ENCODE results near the gene MRPL41. TPM values are rescaled to one million over a fixed set of nuclear protein-coding genes. Genes with fewer than 3 reads are reported as not detected.
"Not testable (repeated sequence)": the region's sequence is repeated elsewhere in the genome, so short reads cannot be mapped to it uniquely, and the experiment has no call there.

Gene MRPL41
- total RNA-seq, 4 donors from 2014 or later, result 8.6 to 47.9 (median 30.5) TPM

GRCh38 chr9:137535120-137535428 lies 16.6 kb upstream of the MRPL41 start:
- no peak for DNase-seq
- no peak overlapping the region for H3K4me3 ChIP-seq
- H3K27me3 ChIP-seq, result no peaks in the 10 kb centered on the region
- no peaks in the 10 kb centered on the region for H3K9me3 ChIP-seq
- H3K36me3 ChIP-seq, result no peaks in the 10 kb centered on the region
- H3K27ac ChIP-seq, result no peak overlapping the region
- intact Hi-C loops (cut with DNase I; ENCODE audit: low total_unique reads), result no loop called here
- TF ChIP-seq CTCF (IDR thresholded peaks at IDR 0.05), result no peak
- no peaks in the 10 kb centered on the region for H3K4me1 ChIP-seq

GRCh38 chr9:137536594-137537131 lies 15.0 kb upstream of the MRPL41 start:
- H3K4me3 ChIP-seq; H3K4me1 ChIP-seq; H3K27me3 ChIP-seq; H3K27ac ChIP-seq; H3K36me3 ChIP-seq; H3K9me3 ChIP-seq; DNase-seq; intact Hi-C loops (cut with DNase I; ENCODE audit: low total_unique reads): not testable (repeated sequence)

- no peaks in the 10 kb centered on the region for H3K36me3 ChIP-seq
- H3K27ac ChIP-seq, result no peak overlapping the region
- H3K4me1 ChIP-seq, result no peaks in the 10 kb centered on the region
- intact Hi-C loops (cut with DNase I; ENCODE audit: low total_unique reads), result no loop called here
- H3K27me3 ChIP-seq, result no peaks in the 10 kb centered on the region
- no peak for DNase-seq
- H3K9me3 ChIP-seq, result no peaks in the 10 kb centered on the region
- TF ChIP-seq POLR2A (IDR thresholded peaks at IDR 0.05) (no peak), CTCF (IDR thresholded peaks at IDR 0.05) (no peak)
- H3K4me3 ChIP-seq, result no peak overlapping the region
These were observed 13.6 kb upstream of the MRPL41 start for GRCh38 chr9:137538058-137538457.

- no peaks in the 10 kb centered on the region for H3K36me3 ChIP-seq
These were observed 11.1 kb upstream of the MRPL41 start for GRCh38 chr9:137540536-137540935.

GRCh38 chr9:137542486-137542885 lies 9.2 kb upstream of the MRPL41 start:
- no peak for DNase-seq
- no peak for TF ChIP-seq POLR2A (IDR thresholded peaks at IDR 0.05)
- TF ChIP-seq CTCF (IDR thresholded peaks at IDR 0.05), result no peak
- no peaks in the 10 kb centered on the region for H3K9me3 ChIP-seq
- H3K4me1 ChIP-seq, result no peaks in the 10 kb centered on the region
- H3K27me3 ChIP-seq, result no peaks in the 10 kb centered on the region
- H3K36me3 ChIP-seq, result no peaks in the 10 kb centered on the region
- H3K27ac ChIP-seq, result no peak overlapping the region
- no peak overlapping the region for H3K4me3 ChIP-seq
- intact Hi-C loops (cut with DNase I; ENCODE audit: low total_unique reads), result no loop called here

More at GRCh38 chr9:137540536-137540935, 11.1 kb upstream of the MRPL41 start:
- H3K27me3 ChIP-seq, result no peaks in the 10 kb centered on the region
- no peak overlapping the region for H3K4me3 ChIP-seq
- H3K27ac ChIP-seq, result no peak overlapping the region
- no peak for DNase-seq
- no peaks in the 10 kb centered on the region for H3K4me1 ChIP-seq
- intact Hi-C loops (cut with DNase I; ENCODE audit: low total_unique reads), result no loop called here
- TF ChIP-seq CTCF (IDR thresholded peaks at IDR 0.05), result no peak
- no peak for TF ChIP-seq POLR2A (IDR thresholded peaks at IDR 0.05)
- no peaks in the 10 kb centered on the region for H3K9me3 ChIP-seq

Data from uterus (tissue), 4 donors.